PC-3 (cell line): ENCODE data around the gene WNK2.

Source experiments
- EZH2 ChIP-seq: fragments of 300-600 bp; sonication (generic); IDR thresholded peaks from one replicate; pipeline ENCODE4 v1.6.1; 2017; ENCODE audit warnings: antibody characterized with exemption, mild to moderate bottlenecking, low read length; ENCODE audit not compliant: unreplicated experiment
- TF ChIP-seq, protein P1 (sequence below): fragments of 300-600 bp; sonication (generic); conservative IDR thresholded peaks from 2 replicates; pipeline ENCODE4 v1.5.1; 2017; ENCODE audit warnings: antibody characterized with exemption, low read depth, mild to moderate bottlenecking, low read length

DNA sequence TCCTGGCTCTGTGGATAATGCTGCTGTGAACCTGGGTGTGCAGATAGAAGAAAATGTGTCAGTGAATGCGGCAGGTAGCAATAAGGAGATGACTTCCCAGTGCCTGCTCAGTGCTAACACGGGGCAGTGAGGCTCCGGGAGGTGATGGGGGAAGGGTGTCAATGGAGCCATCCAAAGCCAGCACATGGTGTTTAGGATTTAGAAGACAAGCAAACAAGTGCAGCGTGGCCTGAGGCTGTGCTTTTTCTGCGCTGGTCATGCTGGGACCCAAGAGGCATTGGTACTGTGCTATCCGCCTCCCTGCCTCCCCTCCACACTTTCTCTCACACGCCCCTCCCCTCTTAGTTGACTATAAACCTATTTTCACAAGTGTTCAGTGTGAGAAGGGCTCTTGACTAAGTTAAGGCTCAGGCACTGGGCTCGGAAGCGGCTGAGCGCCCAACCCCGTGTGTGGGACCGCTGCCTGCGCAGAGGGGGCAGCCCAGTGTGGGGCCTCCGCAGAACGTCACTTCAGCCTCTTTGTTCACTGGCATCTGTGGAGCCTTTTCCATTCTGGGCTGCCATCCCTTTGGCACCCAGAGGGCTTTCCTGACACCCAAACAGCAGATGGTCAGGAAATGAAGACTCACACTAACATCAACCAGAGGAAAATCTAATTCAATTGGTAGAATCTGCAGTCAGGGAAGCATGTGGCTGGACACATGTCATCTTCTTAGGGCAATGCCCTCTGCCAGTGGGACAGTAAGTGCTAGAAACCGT, 28.0 kb upstream of the WNK2 start:
- TF ChIP-seq, protein P1, sequence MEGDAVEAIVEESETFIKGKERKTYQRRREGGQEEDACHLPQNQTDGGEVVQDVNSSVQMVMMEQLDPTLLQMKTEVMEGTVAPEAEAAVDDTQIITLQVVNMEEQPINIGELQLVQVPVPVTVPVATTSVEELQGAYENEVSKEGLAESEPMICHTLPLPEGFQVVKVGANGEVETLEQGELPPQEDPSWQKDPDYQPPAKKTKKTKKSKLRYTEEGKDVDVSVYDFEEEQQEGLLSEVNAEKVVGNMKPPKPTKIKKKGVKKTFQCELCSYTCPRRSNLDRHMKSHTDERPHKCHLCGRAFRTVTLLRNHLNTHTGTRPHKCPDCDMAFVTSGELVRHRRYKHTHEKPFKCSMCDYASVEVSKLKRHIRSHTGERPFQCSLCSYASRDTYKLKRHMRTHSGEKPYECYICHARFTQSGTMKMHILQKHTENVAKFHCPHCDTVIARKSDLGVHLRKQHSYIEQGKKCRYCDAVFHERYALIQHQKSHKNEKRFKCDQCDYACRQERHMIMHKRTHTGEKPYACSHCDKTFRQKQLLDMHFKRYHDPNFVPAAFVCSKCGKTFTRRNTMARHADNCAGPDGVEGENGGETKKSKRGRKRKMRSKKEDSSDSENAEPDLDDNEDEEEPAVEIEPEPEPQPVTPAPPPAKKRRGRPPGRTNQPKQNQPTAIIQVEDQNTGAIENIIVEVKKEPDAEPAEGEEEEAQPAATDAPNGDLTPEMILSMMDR: no peak
- TF ChIP-seq EZH2: no peak
